Renal cortex interstitium (tissue), 11 donors: ENCODE results near the gene MGAT3. TPM values are rescaled to one million over a fixed set of nuclear protein-coding genes. Genes with fewer than 3 reads are reported as not detected.

Source experiments
- DNase-seq, 11 donors: peaks; one replicate each; pipeline ENCODE4 v3.0.0-alpha.2; 2013; ENCODE audit warnings: low read depth in 9 of 11, low spot score in 4 of 11; ENCODE audit errors: extremely low read depth in 1 of 11
- polyA plus RNA-seq, 3 donors: library from polyadenylated mRNA; unstranded; fragments of 120-200 nt; gene quantifications; one replicate each; pipeline ENCODE4 v1.2.1, GENCODE V29; 2013; ENCODE audit not compliant: insufficient read length in 3 of 3

MGAT3 gene
- polyA plus RNA-seq, 3 donors: 20.8 to 33.3 (median 22.0) TPM

DNA sequence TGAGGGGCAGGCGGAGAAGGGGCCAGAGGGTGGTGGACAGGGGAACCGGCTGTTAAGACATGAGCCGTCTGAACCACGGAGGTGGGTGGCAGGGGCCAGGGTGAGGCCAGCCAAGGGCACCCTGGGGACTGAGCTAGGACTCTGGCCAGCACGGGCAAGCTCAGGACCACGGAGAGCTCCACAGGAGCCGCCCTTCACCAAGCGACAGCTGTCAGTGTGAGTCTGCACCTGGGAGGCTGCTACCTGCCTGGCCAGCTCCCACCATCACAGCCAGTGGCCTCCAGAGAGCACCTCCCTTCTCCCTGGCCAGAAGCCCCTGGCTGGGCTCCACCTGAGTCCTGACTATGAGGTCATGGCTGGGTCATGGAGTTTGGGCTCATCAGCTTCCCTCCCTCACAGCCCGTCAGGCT is 21.6 kb downstream of the MGAT3 start:
- no peak for DNase-seq

DNA sequence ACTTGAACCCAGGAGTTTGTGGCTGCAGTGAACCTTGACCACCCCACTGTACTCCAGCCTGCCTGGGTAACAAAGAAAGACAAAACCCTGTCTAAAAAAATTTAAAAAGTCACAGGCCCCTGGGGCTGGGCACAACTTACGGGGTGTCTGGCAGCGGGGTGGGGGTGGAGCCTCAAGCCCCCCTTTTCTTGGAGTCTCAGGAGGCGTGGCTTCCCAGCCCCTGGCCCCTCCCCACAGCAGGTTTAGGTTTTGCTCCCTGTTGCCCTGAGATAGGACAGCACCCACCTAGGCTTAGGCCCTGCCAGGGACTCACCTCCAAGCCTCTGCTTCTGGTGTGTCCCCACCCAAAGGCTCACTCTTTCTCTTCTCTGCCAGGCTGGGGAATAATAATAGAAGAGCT is 22.4 kb downstream of the MGAT3 start:
- DNase-seq: no peak

DNA sequence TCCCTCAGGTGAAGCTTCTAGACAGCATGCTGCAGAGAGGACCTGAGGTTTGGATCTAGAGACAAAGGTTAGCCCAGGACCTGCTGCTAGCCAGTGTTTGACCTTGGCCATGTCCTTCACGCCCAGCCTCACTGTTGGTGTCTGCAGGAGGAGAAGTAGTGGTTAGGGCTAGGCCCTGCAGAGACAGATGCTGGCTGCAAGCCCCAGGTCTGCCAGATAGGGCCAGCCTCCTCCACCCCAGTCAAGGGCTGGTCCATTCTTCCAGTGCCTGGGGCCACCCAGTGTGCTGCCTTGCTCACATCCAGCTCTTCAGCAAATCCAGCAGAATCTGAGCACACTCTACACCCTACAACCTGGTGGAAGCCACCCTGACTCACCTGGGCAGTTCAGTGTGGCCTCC is 23.7 kb downstream of the MGAT3 start:
- DNase-seq: no peak

DNA sequence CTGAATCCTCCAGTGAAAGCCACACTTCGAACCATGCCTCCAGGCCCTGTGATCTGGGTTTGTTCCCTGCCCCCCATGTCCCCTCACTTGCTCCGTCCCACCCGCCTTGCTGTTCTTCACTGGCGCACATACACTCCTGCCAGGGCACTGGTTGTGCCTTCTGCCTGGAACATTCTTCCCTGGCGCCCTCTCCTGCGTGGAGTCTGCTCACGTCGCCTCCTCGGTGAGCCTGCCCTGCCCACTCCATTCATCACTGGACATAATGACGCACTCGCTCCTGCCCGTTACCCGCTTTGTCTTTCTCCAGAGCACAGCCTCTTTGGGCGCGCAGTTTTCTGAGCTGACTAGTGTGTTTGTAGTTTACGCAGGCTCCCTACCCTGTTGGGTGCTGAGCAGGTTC is 24.2 kb downstream of the MGAT3 start:
- DNase-seq: no peak

DNA sequence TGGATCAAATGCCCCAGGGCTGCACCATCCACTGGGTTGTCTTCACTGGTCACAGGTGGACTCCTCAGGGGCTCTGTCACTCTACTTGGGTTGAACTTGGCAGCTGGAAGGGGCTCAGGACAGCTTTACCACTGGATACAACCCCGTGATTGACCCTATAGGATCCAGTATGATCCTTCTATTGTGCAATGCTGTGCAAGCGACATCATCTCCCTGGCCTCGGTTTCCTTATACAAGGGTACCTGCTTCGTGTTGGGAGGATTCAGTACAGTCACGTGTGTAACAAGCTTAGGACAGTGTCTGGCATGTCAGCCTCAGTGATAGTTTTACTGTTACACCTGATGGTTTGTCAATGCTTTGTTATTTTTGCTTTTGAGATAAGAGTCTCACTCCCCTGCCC is 24.8 kb downstream of the MGAT3 start:
- DNase-seq: no peak

DNA sequence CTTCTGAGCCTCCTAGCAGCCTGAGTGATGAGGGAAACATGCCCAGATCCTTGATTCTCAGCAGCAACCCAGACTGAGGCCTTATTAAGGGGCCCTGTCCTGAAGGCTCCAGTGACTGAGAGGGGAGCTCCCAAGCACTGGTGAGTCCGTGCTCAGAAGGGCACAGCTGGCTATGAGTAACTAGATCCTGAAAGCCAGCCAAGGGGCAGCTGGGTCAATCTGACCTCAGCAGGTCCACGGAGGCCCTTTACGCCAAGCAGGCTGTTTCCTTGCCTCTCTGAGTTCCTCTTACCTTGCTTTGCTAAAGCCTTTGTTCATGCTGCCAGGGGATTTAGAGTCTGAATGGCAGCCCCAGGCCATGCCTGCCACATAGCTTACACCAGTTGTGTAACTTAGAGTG is 26.0 kb downstream of the MGAT3 start:
- no peak for DNase-seq

DNA sequence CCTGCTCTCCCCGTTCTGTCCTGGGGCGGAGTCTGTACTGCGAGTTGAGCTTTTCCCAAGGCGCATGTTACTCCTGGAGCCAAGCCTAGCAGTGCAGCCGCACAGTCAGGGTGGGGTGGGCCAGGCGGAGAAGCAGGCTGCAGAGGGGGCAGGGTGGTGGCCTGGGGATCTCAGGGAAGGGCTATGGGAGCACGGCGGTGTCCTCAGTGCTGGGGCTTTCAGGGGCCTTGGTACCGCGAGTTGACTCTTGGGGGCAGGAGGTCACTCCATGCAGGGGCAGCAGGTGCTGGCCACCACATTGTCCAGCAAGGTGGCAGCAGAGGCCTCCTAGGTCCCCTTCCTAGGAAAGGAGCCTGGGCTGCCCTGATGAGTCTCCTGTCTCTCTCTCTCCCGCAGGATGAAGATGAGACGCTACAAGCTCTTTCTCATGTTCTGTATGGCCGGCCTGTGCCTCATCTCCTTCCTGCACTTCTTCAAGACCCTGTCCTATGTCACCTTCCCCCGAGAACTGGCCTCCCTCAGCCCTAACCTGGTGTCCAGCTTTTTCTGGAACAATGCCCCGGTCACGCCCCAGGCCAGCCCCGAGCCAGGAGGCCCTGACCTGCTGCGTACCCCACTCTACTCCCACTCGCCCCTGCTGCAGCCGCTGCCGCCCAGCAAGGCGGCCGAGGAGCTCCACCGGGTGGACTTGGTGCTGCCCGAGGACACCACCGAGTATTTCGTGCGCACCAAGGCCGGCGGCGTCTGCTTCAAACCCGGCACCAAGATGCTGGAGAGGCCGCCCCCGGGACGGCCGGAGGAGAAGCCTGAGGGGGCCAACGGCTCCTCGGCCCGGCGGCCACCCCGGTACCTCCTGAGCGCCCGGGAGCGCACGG is 30.4 kb downstream of the MGAT3 start:
- no peak for DNase-seq

DNA sequence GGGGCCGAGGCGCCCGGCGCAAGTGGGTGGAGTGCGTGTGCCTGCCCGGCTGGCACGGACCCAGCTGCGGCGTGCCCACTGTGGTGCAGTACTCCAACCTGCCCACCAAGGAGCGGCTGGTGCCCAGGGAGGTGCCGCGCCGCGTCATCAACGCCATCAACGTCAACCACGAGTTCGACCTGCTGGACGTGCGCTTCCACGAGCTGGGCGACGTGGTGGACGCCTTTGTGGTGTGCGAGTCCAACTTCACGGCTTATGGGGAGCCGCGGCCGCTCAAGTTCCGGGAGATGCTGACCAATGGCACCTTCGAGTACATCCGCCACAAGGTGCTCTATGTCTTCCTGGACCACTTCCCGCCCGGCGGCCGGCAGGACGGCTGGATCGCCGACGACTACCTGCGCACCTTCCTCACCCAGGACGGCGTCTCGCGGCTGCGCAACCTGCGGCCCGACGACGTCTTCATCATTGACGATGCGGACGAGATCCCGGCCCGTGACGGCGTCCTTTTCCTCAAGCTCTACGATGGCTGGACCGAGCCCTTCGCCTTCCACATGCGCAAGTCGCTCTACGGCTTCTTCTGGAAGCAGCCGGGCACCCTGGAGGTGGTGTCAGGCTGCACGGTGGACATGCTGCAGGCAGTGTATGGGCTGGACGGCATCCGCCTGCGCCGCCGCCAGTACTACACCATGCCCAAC is 31.2 kb downstream of the MGAT3 start:
- no peak for DNase-seq

DNA sequence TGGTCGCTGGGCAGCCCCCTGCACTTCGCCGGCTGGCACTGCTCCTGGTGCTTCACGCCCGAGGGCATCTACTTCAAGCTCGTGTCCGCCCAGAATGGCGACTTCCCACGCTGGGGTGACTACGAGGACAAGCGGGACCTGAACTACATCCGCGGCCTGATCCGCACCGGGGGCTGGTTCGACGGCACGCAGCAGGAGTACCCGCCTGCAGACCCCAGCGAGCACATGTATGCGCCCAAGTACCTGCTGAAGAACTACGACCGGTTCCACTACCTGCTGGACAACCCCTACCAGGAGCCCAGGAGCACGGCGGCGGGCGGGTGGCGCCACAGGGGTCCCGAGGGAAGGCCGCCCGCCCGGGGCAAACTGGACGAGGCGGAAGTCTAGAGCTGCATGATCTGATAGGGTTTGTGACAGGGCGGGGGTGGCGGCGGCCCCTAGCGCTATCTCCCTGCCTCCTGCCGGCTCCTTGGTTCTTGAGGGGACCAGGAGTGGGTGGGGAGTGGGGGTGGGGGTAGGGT is 31.8 kb downstream of the MGAT3 start:
- no peak for DNase-seq

DNA sequence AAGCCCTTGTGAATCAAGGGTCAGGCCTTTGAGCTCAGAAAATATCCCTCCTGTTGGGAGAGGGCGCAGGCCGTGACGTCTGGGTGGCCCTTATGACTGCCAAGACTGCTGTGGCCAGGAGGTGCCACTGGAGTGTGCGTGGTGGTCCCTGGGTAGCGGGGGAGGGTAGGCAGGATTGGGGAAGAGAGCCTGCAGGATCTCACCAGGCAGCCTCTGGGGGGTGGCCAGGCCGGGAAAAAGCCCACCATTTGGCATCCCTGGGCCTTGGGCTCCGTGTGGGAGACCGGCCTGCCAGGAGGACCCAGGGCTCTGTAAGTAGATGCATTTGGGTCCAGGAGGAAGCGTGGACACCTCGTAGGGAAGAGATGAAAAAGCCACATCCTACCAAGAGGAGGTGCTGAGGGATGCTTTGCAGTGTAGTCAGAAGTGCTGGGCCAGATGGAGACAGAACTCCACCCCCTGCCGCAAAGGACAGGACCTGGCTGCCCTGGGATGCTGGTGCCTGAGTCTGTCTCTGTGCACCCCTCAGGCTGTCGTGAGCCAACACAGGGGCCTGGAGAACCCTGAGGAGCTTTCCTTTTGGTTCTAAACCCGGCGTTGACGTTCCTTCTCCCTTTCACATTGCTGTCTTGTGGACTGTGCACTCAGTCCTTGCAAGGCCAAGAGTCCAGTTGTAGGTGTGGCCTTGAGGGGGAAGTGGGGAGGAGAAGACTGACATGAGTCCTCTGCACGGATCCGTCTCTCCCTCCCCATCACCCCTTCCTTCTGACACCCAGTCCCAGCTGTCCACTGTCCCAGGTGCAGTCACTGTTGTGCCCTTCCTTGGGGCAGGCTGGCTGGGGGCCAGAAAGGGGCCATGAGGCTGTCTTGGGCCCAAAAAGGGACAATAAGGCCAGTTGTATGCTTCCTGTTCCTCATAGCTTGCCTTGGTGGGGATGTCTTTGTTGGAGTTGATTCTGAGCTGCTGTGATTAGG is 32.6 kb downstream of the MGAT3 start:
- DNase-seq: no peak

DNA sequence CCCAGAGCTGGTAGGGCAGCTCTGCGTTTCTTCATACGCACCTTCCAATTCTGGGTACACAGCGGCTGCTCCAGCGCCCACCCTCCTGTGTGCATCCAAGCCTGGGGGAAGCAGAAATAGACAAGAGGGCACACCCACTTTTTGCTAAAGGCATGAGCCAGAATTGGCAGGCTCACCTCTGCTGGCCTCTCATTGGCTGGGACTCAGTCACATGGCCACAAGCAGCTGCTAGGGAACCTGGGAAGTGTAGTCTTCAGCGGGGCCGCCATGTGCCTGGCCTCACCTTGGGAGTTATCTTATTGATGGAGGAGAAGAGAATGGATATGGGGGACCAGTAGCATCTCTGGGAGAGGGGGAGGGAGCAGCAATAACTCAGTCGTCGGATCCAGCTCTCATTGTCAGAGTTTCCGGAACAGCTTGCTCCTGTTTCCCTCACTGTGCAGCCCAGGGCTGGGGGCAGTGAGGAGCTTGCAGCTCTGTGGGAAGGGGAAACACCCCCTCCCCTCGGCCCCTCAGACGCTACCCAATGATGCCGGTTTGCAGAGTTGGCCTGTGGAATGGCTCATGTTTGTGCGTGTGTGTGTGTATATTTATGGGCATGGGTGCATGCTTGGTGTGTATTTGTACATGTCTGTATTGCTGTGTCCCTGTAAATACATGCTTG is 33.5 kb downstream of the MGAT3 start:
- peak in 2 of 11 donors; percentile 39 to 42 for DNase-seq

DNA sequence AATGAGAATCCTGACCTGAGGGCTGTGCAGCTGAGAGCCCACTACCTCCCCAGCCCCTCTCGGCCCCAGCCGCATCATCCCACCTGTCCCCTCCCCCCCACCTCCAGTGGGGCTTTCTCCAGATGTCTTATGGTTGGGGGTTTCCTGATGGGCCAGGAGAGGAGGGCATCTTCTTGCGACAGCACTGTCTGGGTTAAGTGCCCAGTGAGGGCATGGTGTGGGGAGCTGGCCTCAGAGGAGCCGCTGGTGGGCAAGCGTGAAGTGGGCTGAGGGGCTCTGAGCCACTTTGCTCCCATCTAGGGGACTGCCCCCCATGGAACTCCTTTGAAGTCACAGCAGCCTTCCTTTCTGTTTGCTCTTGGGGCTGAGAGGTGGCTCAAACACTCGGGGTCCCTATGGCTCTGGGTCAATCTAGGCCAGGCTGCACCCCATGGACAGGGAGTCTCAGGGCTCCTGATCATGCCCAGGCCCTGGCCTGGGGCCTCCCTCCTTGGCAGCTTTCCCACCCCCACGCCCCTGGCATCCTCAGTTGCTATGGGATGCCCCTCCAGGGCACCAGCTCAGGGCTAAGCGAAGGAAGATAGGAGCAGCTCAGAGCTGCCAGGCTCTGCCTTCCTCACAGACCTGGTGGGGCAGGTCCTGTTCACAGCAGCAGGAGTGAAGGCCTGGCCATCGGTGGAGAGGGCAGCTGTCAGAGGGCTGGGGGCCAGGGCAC is 34.3 kb downstream of the MGAT3 start:
- DNase-seq: no peak

DNA sequence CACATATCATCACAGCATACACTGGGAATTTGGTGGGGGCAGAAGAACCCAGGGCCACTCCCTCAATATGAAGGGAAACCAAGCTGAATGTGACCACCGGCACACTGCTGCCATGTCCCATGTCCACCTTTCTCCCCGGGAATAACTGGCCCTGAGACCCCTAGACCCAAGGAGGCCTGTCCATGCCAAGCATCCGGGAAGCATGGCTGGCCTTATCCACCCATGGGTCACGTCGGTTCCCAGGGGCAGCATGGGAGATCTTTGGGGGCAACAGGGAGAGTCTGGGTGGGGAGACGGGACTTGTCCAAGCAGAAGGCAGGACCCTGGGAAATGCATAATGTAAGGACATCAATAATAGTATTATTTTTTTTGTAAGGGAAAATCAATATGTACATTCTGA is 34.9 kb downstream of the MGAT3 start:
- no peak for DNase-seq

DNA sequence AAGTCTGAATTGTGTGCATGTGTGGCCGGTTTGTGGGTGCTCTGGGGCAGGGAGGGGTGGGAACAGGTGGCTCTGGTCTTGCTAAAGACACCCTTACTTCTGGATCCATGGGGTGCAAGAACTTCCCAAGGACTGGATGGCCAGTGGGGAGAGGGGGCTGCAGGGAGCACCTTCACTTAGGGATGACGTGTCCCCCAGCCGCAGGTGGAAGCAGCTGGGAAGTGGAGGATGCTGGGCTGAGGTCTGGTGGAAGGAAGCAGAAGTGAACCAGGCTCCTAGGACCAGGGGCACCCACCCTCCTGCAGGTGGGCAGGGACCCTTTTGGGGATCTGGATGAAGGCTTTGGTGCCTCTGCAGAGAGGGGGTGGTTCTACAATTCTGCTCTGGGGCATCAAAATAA is 35.4 kb downstream of the MGAT3 start:
- no peak for DNase-seq

DNA sequence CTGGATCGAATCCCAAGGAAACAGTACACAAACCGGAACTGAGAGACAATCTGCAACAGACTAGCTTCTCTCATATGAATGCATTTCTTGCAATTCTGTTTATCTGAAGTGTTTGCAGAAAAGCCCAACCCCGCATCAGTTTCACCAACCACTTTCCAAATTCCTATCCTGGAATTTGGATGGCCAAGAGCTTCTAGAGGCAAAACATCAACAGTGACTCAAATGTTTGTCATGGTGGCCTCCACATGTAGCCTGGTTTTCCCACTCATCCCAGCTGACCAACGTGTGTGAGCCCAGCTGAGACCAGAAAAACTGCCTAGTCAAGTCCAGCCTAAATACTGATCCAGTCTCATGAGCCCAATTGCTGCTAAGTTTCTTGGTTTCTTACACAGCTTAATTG is 36.9 kb downstream of the MGAT3 start:
- DNase-seq: no peak

DNA sequence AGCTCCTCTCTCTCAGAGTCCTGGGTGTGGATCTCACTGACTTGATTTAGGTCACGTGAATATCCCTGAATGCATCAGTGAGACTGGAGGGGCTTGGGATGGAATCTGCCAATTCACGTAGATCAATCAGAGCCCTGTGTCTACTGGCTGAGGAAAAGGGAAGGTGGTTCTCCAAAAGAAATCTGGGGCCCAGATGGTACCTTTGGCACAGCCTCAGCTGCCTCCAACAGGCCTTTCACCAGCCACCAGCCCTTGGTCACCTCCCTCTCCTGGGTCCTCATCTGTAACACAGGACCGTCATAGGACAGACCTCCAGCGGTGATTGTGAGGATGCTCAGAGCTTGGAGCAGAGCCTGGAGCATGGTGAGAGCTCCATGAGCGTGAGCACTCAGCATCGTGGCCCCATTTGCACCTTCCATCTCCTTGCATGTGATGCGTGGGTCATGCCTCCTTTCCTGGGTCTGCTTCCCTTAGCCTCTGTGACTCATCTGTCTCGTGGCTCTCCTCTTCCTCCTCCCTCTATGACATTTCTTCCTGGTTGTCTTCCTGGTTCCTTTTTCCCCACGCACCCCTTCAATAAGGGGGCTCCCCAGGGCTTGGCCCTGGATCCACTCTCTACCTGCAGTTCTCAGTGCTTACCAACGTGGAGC is 37.8 kb downstream of the MGAT3 start:
- no peak for DNase-seq

DNA sequence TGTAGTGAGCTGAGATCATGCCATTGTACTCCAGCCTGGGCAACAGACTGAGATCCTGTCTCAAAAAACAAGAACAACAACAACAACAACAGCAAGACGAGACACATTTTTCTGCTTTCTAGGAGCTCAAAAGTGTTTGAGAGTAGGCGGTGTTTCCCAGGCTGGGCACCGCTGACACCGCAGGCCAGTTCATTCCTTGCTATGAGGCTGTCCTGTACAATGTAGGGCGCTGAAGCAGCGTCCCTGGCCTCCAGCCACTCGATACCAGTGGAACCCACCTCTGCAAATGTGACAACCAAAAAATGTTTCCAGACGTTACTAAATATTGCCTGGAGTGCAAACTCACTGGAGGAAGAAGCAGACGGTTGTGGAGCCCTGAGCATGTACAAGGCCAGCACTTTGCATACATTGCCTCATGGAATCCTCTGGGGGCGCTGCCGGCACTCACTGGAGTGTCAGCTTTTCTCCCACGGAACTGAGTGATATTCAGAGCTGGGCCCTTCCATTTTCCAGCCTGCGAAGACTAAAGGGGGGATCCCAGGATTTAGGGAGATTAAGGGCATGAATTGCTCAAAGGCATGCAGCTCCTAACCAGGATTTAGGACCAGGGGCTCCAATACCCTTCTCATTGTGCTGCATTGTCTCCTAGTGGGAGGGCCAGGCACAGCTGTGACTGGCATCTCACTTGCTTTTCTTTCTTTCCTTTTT is 39.5 kb downstream of the MGAT3 start:
- DNase-seq: peak in 4 of 11 donors; percentile 64 to 81 (median 72)
